Measurements from ENCODE around the gene SYCE3. TPM values are rescaled to one million over a fixed set of nuclear protein-coding genes. Genes with fewer than 3 reads are reported as not detected.

Gene SYCE3
- total and polyA plus RNA-seq, 2 experiments from 2014 or later, result not detected

DNA sequence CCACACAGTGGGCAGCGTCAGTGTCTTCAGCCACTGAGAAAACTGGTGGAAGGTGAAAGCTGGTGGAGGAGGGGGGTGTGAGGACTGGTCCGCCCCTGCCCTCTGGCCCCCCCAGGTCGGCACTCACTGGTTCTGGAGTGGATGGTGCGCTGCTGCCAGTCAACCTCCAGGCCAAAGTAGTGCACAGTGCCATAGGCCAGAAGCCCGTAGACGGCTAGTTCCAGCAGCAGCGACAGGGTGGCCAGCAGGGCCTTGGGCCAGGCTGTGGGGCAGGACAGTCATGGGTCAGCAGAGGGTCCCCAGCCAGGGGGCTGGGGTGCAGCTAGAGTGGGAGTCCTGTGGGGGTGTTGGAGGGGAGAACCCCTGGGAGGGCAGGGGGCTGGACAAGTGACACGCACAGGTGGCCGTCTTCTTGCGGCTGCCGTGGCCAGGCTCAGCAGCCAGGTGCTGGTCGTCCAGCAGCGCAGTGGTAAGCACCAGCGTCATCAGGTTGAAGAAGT lies 57.4 kb downstream of the SYCE3 start:
- H3K27me3 Mint-ChIP-seq (ENCODE audit: insufficient read depth, low read depth, poor library complexity), result peaks cover 9% of the 10 kb centered on the region
- no peak overlapping the region for H3K27ac ChIP-seq (ENCODE audit: low read depth)
- DNase-seq (ENCODE audit: low spot score) (no peak), ATAC-seq (no peak)
- H3K4me3 ChIP-seq, result no peak overlapping the region
- H3K79me2 ChIP-seq (replicated peaks; ENCODE audit: insufficient read depth), result peaks cover 20% of the 10 kb centered on the region
- H3K27ac Mint-ChIP-seq, result no peak overlapping the region
- H3K9me3 Mint-ChIP-seq, result no peaks in the 10 kb centered on the region
- H3K4me3 Mint-ChIP-seq, result no peak overlapping the region
- H2AFZ ChIP-seq, result no peak overlapping the region
- H3K36me3 Mint-ChIP-seq (ENCODE audit: low read depth), result no peaks in the 10 kb centered on the region; the same call in 2 of the 3 replicates
- H3K27me3 ChIP-seq (ENCODE audit: insufficient read depth), result no peaks in the 10 kb centered on the region
- TF ChIP-seq ZNF114 (CRISPR knock-in tag; IDR thresholded peaks at IDR 0.05) (no peak), JUNB (IDR thresholded peaks at IDR 0.05; ENCODE audit: unreplicated experiment) (no peak), ZNF331 (CRISPR knock-in tag; IDR thresholded peaks at IDR 0.05; ENCODE audit: low read depth) (no peak), STAT1 (IDR thresholded peaks at IDR 0.05; ENCODE audit: unreplicated experiment) (no peak), EZH2 (IDR thresholded peaks at IDR 0.05; ENCODE audit: low read depth, unreplicated experiment) (no peak), POLR2AphosphoS5 (IDR thresholded peaks at IDR 0.05; ENCODE audit: low read depth) (no peak), NANOG (IDR thresholded peaks at IDR 0.05; ENCODE audit: borderline replicate concordance) (no peak), CREB1 (CRISPR knock-in tag; IDR thresholded peaks at IDR 0.05; ENCODE audit: low read depth) (no peak), EZH2phosphoT487 (IDR thresholded peaks at IDR 0.05; ENCODE audit: unreplicated experiment) (no peak)
- TF ChIP-seq, protein P1, sequence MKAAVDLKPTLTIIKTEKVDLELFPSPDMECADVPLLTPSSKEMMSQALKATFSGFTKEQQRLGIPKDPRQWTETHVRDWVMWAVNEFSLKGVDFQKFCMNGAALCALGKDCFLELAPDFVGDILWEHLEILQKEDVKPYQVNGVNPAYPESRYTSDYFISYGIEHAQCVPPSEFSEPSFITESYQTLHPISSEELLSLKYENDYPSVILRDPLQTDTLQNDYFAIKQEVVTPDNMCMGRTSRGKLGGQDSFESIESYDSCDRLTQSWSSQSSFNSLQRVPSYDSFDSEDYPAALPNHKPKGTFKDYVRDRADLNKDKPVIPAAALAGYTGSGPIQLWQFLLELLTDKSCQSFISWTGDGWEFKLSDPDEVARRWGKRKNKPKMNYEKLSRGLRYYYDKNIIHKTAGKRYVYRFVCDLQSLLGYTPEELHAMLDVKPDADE (IDR thresholded peaks at IDR 0.05), result no peak
- TF ChIP-seq, protein P2, sequence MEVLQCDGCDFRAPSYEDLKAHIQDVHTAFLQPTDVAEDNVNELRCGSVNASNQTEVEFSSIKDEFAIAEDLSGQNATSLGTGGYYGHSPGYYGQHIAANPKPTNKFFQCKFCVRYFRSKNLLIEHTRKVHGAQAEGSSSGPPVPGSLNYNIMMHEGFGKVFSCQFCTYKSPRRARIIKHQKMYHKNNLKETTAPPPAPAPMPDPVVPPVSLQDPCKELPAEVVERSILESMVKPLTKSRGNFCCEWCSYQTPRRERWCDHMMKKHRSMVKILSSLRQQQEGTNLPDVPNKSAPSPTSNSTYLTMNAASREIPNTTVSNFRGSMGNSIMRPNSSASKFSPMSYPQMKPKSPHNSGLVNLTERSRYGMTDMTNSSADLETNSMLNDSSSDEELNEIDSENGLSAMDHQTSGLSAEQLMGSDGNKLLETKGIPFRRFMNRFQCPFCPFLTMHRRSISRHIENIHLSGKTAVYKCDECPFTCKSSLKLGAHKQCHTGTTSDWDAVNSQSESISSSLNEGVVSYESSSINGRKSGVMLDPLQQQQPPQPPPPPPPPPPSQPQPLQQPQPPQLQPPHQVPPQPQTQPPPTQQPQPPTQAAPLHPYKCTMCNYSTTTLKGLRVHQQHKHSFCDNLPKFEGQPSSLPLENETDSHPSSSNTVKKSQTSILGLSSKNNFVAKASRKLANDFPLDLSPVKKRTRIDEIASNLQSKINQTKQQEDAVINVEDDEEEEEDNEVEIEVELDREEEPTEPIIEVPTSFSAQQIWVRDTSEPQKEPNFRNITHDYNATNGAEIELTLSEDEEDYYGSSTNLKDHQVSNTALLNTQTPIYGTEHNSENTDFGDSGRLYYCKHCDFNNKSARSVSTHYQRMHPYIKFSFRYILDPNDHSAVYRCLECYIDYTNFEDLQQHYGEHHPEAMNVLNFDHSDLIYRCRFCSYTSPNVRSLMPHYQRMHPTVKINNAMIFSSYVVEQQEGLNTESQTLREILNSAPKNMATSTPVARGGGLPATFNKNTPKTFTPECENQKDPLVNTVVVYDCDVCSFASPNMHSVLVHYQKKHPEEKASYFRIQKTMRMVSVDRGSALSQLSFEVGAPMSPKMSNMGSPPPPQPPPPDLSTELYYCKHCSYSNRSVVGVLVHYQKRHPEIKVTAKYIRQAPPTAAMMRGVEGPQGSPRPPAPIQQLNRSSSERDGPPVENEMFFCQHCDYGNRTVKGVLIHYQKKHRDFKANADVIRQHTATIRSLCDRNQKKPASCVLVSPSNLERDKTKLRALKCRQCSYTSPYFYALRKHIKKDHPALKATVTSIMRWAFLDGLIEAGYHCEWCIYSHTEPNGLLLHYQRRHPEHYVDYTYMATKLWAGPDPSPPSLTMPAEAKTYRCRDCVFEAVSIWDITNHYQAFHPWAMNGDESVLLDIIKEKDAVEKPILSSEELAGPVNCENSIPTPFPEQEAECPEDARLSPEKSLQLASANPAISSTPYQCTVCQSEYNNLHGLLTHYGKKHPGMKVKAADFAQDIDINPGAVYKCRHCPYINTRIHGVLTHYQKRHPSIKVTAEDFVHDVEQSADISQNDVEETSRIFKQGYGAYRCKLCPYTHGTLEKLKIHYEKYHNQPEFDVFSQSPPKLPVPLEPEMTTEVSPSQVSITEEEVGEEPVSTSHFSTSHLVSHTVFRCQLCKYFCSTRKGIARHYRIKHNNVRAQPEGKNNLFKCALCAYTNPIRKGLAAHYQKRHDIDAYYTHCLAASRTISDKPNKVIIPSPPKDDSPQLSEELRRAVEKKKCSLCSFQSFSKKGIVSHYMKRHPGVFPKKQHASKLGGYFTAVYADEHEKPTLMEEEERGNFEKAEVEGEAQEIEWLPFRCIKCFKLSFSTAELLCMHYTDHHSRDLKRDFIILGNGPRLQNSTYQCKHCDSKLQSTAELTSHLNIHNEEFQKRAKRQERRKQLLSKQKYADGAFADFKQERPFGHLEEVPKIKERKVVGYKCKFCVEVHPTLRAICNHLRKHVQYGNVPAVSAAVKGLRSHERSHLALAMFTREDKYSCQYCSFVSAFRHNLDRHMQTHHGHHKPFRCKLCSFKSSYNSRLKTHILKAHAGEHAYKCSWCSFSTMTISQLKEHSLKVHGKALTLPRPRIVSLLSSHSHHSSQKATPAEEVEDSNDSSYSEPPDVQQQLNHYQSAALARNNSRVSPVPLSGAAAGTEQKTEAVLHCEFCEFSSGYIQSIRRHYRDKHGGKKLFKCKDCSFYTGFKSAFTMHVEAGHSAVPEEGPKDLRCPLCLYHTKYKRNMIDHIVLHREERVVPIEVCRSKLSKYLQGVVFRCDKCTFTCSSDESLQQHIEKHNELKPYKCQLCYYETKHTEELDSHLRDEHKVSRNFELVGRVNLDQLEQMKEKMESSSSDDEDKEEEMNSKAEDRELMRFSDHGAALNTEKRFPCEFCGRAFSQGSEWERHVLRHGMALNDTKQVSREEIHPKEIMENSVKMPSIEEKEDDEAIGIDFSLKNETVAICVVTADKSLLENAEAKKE (CRISPR knock-in tag; IDR thresholded peaks at IDR 0.05), result no peak
- TF ChIP-seq, protein P3, sequence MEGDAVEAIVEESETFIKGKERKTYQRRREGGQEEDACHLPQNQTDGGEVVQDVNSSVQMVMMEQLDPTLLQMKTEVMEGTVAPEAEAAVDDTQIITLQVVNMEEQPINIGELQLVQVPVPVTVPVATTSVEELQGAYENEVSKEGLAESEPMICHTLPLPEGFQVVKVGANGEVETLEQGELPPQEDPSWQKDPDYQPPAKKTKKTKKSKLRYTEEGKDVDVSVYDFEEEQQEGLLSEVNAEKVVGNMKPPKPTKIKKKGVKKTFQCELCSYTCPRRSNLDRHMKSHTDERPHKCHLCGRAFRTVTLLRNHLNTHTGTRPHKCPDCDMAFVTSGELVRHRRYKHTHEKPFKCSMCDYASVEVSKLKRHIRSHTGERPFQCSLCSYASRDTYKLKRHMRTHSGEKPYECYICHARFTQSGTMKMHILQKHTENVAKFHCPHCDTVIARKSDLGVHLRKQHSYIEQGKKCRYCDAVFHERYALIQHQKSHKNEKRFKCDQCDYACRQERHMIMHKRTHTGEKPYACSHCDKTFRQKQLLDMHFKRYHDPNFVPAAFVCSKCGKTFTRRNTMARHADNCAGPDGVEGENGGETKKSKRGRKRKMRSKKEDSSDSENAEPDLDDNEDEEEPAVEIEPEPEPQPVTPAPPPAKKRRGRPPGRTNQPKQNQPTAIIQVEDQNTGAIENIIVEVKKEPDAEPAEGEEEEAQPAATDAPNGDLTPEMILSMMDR (conservative IDR thresholded peaks at IDR 0.05; ENCODE audit: low read depth in 2 of 2), result no peak
- TF ChIP-seq, protein P4, sequence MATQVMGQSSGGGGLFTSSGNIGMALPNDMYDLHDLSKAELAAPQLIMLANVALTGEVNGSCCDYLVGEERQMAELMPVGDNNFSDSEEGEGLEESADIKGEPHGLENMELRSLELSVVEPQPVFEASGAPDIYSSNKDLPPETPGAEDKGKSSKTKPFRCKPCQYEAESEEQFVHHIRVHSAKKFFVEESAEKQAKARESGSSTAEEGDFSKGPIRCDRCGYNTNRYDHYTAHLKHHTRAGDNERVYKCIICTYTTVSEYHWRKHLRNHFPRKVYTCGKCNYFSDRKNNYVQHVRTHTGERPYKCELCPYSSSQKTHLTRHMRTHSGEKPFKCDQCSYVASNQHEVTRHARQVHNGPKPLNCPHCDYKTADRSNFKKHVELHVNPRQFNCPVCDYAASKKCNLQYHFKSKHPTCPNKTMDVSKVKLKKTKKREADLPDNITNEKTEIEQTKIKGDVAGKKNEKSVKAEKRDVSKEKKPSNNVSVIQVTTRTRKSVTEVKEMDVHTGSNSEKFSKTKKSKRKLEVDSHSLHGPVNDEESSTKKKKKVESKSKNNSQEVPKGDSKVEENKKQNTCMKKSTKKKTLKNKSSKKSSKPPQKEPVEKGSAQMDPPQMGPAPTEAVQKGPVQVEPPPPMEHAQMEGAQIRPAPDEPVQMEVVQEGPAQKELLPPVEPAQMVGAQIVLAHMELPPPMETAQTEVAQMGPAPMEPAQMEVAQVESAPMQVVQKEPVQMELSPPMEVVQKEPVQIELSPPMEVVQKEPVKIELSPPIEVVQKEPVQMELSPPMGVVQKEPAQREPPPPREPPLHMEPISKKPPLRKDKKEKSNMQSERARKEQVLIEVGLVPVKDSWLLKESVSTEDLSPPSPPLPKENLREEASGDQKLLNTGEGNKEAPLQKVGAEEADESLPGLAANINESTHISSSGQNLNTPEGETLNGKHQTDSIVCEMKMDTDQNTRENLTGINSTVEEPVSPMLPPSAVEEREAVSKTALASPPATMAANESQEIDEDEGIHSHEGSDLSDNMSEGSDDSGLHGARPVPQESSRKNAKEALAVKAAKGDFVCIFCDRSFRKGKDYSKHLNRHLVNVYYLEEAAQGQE (IDR thresholded peaks at IDR 0.05; ENCODE audit: unreplicated experiment), result no peak
- H3K36me3 ChIP-seq (ENCODE audit: insufficient read depth), result no peaks in the 10 kb centered on the region
- H3K4me1 Mint-ChIP-seq, result peaks cover 10% of the 10 kb centered on the region
- peaks cover 7% of the 10 kb centered on the region for H3K4me1 ChIP-seq (ENCODE audit: insufficient read depth)
- H3K9me2 ChIP-seq (ENCODE audit: insufficient read depth), result no peaks in the 10 kb centered on the region
- peaks cover 19% of the 10 kb centered on the region for H4K20me1 ChIP-seq (replicated peaks; ENCODE audit: insufficient read depth)
- no peak overlapping the region for H3K4me2 ChIP-seq
- 0 out of 2 replicates have a peak, but pooled peaks cover 6% of the 10 kb centered on the region for H3F3A ChIP-seq (replicated peaks; ENCODE audit: low read depth)

Measured in GM23338 (cell line).